ENCODE measurements around the gene PSMA1. TPM values are rescaled to one million over a fixed set of nuclear protein-coding genes. Genes with fewer than 3 reads are reported as not detected.

Gene PSMA1
- polyA plus RNA-seq, 3 donors: 163 to 228 (median 201) TPM

DNA sequence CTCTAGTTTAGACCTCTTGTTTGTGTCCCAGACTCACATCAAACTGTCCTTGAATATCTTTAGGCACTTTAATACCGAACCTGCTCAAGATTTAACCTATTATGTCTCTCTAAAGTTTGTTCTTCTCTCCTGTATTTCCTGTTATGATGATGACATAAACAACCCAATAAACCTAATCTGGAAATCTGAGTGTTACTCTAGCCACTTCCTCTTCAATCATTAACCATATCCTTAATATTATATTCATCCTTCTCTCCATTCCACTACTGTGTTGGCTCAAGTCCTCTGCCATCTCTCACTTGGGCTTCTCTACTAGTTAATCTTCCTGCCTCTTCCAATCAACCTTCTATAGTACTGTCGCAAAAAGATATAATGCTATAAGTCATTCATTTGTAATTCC is 56.6 kb downstream of the PSMA1 start:
- Mint-ChIP-seq H3K36me3 (peaks cover 43 to 55% of the 10 kb centered on the region in 2 donors), H3K4me3 (no peak overlapping the region), H3K27ac (no peak overlapping the region), H3K9me3 (no peaks in the 10 kb centered on the region), H3K4me1 (no peaks in the 10 kb centered on the region), H3K27me3 (ENCODE audit: low read depth in 3 of 3) (no peaks in the 10 kb centered on the region)
- no peak for DNase-seq
- no peaks in the 10 kb centered on the region for H3K4me1 ChIP-seq (ENCODE audit: control insufficient read depth in 1 of 2, insufficient read depth in 2 of 2, low read length in 2 of 2)
- TF ChIP-seq, protein P1, sequence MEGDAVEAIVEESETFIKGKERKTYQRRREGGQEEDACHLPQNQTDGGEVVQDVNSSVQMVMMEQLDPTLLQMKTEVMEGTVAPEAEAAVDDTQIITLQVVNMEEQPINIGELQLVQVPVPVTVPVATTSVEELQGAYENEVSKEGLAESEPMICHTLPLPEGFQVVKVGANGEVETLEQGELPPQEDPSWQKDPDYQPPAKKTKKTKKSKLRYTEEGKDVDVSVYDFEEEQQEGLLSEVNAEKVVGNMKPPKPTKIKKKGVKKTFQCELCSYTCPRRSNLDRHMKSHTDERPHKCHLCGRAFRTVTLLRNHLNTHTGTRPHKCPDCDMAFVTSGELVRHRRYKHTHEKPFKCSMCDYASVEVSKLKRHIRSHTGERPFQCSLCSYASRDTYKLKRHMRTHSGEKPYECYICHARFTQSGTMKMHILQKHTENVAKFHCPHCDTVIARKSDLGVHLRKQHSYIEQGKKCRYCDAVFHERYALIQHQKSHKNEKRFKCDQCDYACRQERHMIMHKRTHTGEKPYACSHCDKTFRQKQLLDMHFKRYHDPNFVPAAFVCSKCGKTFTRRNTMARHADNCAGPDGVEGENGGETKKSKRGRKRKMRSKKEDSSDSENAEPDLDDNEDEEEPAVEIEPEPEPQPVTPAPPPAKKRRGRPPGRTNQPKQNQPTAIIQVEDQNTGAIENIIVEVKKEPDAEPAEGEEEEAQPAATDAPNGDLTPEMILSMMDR (IDR thresholded peaks at IDR 0.05): no peak
- no peaks in the 10 kb centered on the region for H3K9me3 ChIP-seq (replicated peaks in 1 of 2; ENCODE audit: control insufficient read depth in 1 of 2, insufficient read depth in 1 of 2, low read length in 2 of 2)
- H3K36me3 ChIP-seq (replicated peaks in 1 of 2; ENCODE audit: control insufficient read depth in 1 of 2, insufficient read depth in 2 of 2, low read length in 2 of 2): peaks cover 99% of the 10 kb centered on the region in 2 donors
- intact Hi-C loops (cut with micrococcal nuclease): no loop called here
- H3K27me3 ChIP-seq (ENCODE audit: control insufficient read depth in 2 of 2, insufficient read depth in 2 of 2, low read length in 2 of 2): no peaks in the 10 kb centered on the region
- H3K4me3 ChIP-seq (replicated peaks in 1 of 3; ENCODE audit: low read depth in 2 of 3, low read length in 3 of 3): no peak overlapping the region
- no peaks in the 10 kb centered on the region for H3K79me2 ChIP-seq (ENCODE audit: insufficient read depth, low read length)
- no peak overlapping the region for H3K27ac ChIP-seq (ENCODE audit: low read depth in 1 of 2, low read length in 2 of 2)
- H4K20me1 ChIP-seq (ENCODE audit: insufficient read depth, low read length): peaks cover 10% of the 10 kb centered on the region
- no peak overlapping the region for H2AFZ ChIP-seq (ENCODE audit: insufficient read depth, low read depth, low read length, poor library complexity, severe bottlenecking)
- H3K9ac ChIP-seq (ENCODE audit: insufficient read depth, low read length, poor library complexity, severe bottlenecking): no peak overlapping the region
- 88% methylated on average over 2 of the region's 2 CpGs for WGBS (ENCODE audit: insufficient coverage)
- no peak overlapping the region for H3K4me2 ChIP-seq (replicated peaks; ENCODE audit: extremely low read depth, low read length, poor library complexity, severe bottlenecking)

GRCh38 chr11:14460147-14460546 is 60.0 kb downstream of the PSMA1 start:
- Mint-ChIP-seq H3K4me1 (no peaks in the 10 kb centered on the region), H3K36me3 (peaks cover 50 to 60% of the 10 kb centered on the region in 2 donors), H3K9me3 (no peaks in the 10 kb centered on the region), H3K27me3 (ENCODE audit: low read depth in 3 of 3) (no peaks in the 10 kb centered on the region), H3K4me3 (no peak overlapping the region), H3K27ac (no peak overlapping the region)
- intact Hi-C loops (cut with micrococcal nuclease): no loop called here
- no peaks in the 10 kb centered on the region for H3K27me3 ChIP-seq (ENCODE audit: control insufficient read depth in 2 of 2, insufficient read depth in 2 of 2, low read length in 2 of 2)
- DNase-seq: no peak
- peaks cover 88 to 100% of the 10 kb centered on the region in 2 donors for H3K36me3 ChIP-seq (replicated peaks in 1 of 2; ENCODE audit: control insufficient read depth in 1 of 2, insufficient read depth in 2 of 2, low read length in 2 of 2)
- no peaks in the 10 kb centered on the region for H3K9me3 ChIP-seq (replicated peaks in 1 of 2; ENCODE audit: control insufficient read depth in 1 of 2, insufficient read depth in 1 of 2, low read length in 2 of 2)
- H3K4me3 ChIP-seq (replicated peaks in 1 of 3; ENCODE audit: low read depth in 2 of 3, low read length in 3 of 3): no peak overlapping the region
- no peaks in the 10 kb centered on the region for H3K79me2 ChIP-seq (ENCODE audit: insufficient read depth, low read length)
- no peak overlapping the region for H3K9ac ChIP-seq (ENCODE audit: insufficient read depth, low read length, poor library complexity, severe bottlenecking)
- TF ChIP-seq, protein P1 (IDR thresholded peaks at IDR 0.05): no peak
- no peak overlapping the region for H3K4me2 ChIP-seq (replicated peaks; ENCODE audit: extremely low read depth, low read length, poor library complexity, severe bottlenecking)
- peaks cover 2% of the 10 kb centered on the region for H4K20me1 ChIP-seq (ENCODE audit: insufficient read depth, low read length)
- H2AFZ ChIP-seq (ENCODE audit: insufficient read depth, low read depth, low read length, poor library complexity, severe bottlenecking): no peak overlapping the region
- no peak overlapping the region for H3K27ac ChIP-seq (ENCODE audit: low read depth in 1 of 2, low read length in 2 of 2)
- no peaks in the 10 kb centered on the region for H3K4me1 ChIP-seq (ENCODE audit: control insufficient read depth in 1 of 2, insufficient read depth in 2 of 2, low read length in 2 of 2)

Measured in CD14-positive monocyte (primary cell).